ENCODE data around the gene LENEP.
A peak's percentile ranks its signal among the peaks of the same experiment; 100 is the strongest.

LENEP gene

DNA sequence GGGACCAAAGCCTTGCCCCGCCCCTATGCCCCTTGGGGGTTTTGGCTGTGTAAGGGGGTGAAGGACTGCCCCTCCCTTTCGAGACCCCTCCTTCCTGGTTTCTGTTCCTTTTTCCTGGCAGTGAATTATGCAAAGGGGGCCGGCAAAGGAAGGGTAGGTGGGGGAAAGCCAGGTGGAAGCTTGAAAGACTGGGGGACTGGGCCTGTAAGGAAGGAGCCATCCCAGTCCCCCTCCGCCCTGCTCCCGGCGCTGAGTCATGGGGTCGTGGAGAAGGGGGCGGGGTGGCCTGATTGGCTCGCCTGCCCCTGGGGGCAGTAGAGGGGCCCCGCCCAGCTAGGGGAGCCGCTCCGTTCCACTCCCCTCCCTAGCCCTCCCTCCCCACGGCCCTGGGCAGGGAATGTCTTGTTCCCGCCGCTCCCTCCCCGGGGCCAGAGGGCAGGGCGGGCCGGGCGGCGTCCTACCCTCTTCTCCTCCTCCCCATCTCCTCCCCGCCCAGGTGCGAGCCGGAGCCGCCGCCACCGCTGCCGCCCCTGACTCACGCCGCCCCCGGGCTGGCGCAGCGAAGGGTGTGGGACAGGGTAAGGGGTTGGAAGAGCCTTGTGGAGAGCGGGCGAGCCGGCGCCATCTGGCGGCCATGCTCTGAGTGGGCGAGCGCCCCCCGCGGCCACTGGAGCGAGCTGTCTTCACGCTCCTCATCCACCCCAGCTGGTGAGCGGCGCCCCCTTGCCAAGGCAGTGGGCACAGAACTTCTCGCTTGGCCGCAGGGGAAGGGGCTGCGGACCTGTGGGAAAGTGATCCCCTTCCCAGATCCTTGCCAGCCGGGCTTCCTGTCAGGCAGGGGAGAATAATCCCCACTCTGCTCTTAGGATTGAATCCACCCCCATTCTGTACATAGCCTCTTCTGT is 23.9 kb downstream of the LENEP start:
- peaks cover 34% of the 10 kb centered on the region for H3K36me3 ChIP-seq (ENCODE audit: insufficient read depth, low read length)
- peaks cover 27% of the 10 kb centered on the region for H3K4me1 ChIP-seq (ENCODE audit: control insufficient read depth, insufficient read depth, low read length)
- peak overlapping the region; percentile 54 for H3K4me3 ChIP-seq (ENCODE audit: low read length)
- no peaks in the 10 kb centered on the region for H3K27me3 ChIP-seq (ENCODE audit: control insufficient read depth, insufficient read depth, low read length)
- peak overlapping the region; percentile 80 for H3K4me2 ChIP-seq (ENCODE audit: low read length)
- peak overlapping the region; percentile 62 for H3K9ac ChIP-seq (ENCODE audit: low read depth, low read length)
- no peaks in the 10 kb centered on the region for H3K9me3 ChIP-seq (replicated peaks; ENCODE audit: low read length)

DNA sequence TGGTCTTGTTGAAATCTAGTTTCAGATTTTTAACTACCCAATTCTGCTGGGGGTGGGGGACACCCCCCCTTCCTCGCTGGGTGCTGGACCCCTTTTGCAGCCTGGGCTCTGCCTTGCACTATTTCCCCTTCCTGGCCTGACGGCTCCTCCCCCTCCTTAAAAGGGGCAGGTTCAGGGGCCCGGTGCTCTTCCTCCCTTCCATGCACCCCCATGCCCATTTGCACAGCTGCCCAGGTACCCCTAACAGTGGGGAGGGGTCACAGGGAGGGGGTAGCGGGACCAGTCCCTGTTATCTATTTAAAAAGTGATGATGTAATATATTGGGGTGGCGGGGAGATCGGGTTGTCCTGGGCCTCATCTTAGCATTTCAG is 24.5 kb downstream of the LENEP start:
- H3K4me1 ChIP-seq (ENCODE audit: control insufficient read depth, insufficient read depth, low read length), result peaks cover 24% of the 10 kb centered on the region
- H3K9ac ChIP-seq (ENCODE audit: low read depth, low read length), result peak overlapping the region; percentile 62
- no peaks in the 10 kb centered on the region for H3K9me3 ChIP-seq (replicated peaks; ENCODE audit: low read length)
- H3K36me3 ChIP-seq (ENCODE audit: insufficient read depth, low read length), result peaks cover 32% of the 10 kb centered on the region
- peak overlapping the region; percentile 80 for H3K4me2 ChIP-seq (ENCODE audit: low read length)
- no peaks in the 10 kb centered on the region for H3K27me3 ChIP-seq (ENCODE audit: control insufficient read depth, insufficient read depth, low read length)
- H3K4me3 ChIP-seq (ENCODE audit: low read length), result peak overlapping the region; percentile 54

DNA sequence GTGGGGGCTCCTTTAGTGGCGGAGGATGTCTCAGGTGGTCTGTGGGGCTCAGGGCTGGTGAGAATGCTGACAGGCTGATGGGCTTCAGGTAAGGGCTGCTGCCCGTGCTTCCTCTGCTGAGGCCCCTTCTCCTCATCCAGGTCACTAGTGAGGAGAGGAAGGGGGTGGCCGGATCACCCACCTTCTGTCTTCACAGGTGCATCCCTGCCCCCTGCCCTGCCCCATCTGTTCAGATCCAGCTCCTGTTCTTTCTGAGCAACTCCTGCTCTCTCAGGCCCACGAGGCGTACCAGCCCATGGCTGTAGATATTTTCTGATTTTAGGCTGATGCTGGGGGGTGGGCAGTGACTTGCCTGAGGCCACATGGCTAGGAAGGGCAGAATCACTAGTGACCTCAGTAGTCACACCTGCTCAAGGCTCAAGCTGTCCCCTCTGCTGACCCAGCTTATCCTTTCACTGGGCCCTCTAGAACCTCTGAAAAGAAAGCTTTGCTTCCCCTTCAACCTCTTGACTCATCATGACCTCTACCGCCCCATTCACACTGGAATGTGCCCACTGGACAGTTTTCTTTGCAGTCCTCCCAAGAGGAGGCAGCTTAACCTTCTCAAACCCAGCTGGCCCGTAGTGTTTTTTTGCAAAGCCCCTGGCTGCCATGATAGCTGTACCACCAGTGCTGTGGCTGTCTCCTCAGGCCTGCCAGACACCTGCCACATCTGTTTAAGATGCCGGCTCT is 25.4 kb downstream of the LENEP start:
- Histone ChIP-seq H3K4me2 (ENCODE audit: low read length) (peak overlapping the region; percentile 32), H3K9me3 (replicated peaks; ENCODE audit: low read length) (no peaks in the 10 kb centered on the region), H3K27me3 (ENCODE audit: control insufficient read depth, insufficient read depth, low read length) (no peaks in the 10 kb centered on the region), H3K4me1 (ENCODE audit: control insufficient read depth, insufficient read depth, low read length) (peaks cover 24% of the 10 kb centered on the region), H3K36me3 (ENCODE audit: insufficient read depth, low read length) (peaks cover 32% of the 10 kb centered on the region), H3K4me3 (ENCODE audit: low read length) (no peak overlapping the region), H3K9ac (ENCODE audit: low read depth, low read length) (no peak overlapping the region)

DNA sequence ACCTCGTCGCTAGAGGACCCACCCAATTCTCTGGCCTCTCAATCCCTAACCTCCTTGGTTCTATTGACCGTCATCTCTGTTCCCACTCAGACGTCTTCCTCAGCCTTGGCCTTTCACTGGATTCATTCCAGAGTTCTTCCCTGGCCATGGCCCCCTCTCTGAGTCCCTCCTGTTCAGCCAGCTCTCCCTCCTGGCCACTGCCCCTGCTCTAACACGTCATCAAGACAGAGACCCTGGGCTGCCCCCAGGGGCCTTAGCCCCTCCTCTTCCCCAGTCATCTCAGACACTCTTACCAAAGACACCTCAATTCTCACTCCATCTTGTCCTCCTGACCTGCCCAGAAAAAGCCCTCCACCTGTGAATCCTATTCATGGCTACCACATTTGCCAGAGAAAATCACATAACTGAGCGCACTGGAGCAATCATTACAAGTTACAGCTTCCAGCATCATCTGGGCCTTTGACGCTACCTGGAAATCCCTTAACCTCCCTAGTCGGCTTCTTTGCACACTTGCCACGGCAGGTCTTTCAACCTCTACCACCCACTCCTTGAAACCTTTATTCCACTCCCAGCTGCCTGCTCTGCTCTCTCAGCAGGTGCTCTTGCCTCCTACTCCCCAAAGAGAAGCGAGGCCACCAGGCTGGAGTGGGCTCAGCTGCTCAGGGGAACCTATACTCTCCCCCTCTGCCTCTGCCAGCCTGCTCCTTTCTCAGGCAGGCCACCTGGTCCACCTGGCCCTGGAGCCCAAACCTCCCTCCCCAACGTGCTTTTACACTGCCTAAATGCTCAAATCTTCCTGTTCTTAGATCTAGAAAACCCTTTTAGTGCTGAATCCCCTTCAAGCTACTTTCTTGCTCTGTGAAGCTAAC is 26.2 kb downstream of the LENEP start:
- H3K4me1 ChIP-seq (ENCODE audit: control insufficient read depth, insufficient read depth, low read length), result peaks cover 24% of the 10 kb centered on the region
- H3K27me3 ChIP-seq (ENCODE audit: control insufficient read depth, insufficient read depth, low read length), result no peaks in the 10 kb centered on the region
- no peak overlapping the region for H3K9ac ChIP-seq (ENCODE audit: low read depth, low read length)
- no peak overlapping the region for H3K4me2 ChIP-seq (ENCODE audit: low read length)
- peaks cover 23% of the 10 kb centered on the region for H3K36me3 ChIP-seq (ENCODE audit: insufficient read depth, low read length)
- H3K4me3 ChIP-seq (ENCODE audit: low read length), result no peak overlapping the region
- H3K9me3 ChIP-seq (replicated peaks; ENCODE audit: low read length), result no peaks in the 10 kb centered on the region

DNA sequence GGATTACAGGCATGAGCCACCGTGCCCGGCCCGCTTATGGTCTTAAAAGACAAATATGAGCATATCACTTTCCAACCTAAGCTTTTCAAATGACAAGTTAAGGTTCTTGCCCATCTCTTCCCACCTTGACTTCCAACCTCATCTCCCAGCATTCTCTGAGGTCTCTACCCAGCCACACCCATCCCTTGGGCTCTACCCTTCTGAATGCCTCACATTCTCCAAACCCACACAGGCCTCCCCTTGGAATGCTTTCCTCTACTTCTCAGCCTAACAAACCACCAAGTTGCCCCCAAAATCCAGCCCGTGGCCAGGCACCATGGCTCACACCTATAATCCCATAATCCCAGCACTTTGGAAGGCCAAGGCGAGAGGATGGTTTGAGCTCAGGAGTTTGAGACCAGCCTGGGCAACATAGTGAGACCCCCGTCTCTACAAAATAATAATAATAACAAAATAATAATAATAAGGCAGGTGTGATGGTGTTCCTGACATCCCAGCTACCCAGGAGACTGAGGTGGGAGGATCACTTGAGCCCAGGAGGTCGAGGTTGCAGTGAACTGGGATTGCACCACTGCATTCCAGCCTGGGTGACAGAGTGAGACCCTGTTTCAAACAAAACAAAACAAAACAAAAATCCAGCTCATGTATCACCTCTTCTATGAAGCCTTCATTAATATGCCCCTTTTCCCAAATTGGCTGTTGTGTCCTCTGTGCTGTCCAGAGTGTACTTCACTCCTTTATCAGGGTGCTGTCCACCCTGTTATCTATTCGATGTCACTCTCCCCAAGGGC is 28.9 kb downstream of the LENEP start:
- Histone ChIP-seq H3K27me3 (ENCODE audit: control insufficient read depth, insufficient read depth, low read length) (no peaks in the 10 kb centered on the region), H3K4me3 (ENCODE audit: low read length) (no peak overlapping the region), H3K4me1 (ENCODE audit: control insufficient read depth, insufficient read depth, low read length) (peaks cover 16% of the 10 kb centered on the region), H3K36me3 (ENCODE audit: insufficient read depth, low read length) (peaks cover 3% of the 10 kb centered on the region), H3K9ac (ENCODE audit: low read depth, low read length) (no peak overlapping the region), H3K9me3 (replicated peaks; ENCODE audit: low read length) (no peaks in the 10 kb centered on the region), H3K4me2 (ENCODE audit: low read length) (no peak overlapping the region)

DNA sequence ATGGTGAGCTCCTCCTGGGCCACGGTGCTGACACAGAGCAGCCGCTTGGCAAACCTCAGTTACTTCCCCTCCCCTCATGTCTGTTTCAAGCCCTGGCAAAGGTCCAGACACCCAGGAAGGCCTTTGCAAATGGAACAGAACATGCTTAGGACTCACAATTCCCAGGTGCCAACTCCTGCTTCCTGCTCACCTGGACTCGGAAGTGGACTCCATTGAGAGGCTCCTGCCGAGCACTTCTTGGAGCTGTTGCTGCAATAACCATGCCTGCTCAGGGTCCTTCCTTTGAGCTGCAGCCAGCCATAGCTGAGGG is 29.5 kb downstream of the LENEP start:
- peaks cover 3% of the 10 kb centered on the region for H3K36me3 ChIP-seq (ENCODE audit: insufficient read depth, low read length)
- H3K9ac ChIP-seq (ENCODE audit: low read depth, low read length), result no peak overlapping the region
- H3K27me3 ChIP-seq (ENCODE audit: control insufficient read depth, insufficient read depth, low read length), result no peaks in the 10 kb centered on the region

DNA sequence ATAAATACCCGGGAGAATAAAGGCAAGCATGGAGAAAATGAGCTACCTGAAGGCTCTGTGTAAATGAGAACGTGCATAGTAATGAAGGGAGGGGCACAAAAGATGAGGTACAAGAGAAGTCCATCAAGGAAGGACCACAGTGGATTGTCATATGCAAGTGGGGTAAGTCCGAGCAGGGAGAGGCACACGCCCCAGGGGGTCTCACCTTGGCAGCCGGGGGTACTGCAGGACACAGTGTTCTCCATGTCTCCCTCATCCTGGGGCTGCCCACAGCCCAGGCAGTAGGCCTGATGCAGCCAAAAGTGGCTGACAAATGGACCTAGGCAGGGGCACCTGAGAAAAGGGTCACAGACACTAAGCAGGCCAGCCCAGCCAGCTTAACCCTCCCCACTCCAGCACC is 30.2 kb downstream of the LENEP start:
- H3K4me2 ChIP-seq (ENCODE audit: low read length), result no peak overlapping the region
- H3K9ac ChIP-seq (ENCODE audit: low read depth, low read length), result no peak overlapping the region
- H3K9me3 ChIP-seq (replicated peaks; ENCODE audit: low read length), result no peaks in the 10 kb centered on the region
- no peaks in the 10 kb centered on the region for H3K27me3 ChIP-seq (ENCODE audit: control insufficient read depth, insufficient read depth, low read length)
- H3K4me3 ChIP-seq (ENCODE audit: low read length), result no peak overlapping the region
- peaks cover 6% of the 10 kb centered on the region for H3K4me1 ChIP-seq (ENCODE audit: control insufficient read depth, insufficient read depth, low read length)
- H3K36me3 ChIP-seq (ENCODE audit: insufficient read depth, low read length), result peaks cover under 1% of the 10 kb centered on the region

More for the DNA sequence above, 29.5 kb downstream of the LENEP start:
- H3K4me2 ChIP-seq (ENCODE audit: low read length), result no peak overlapping the region
- no peaks in the 10 kb centered on the region for H3K9me3 ChIP-seq (replicated peaks; ENCODE audit: low read length)
- no peak overlapping the region for H3K4me3 ChIP-seq (ENCODE audit: low read length)
- peaks cover 12% of the 10 kb centered on the region for H3K4me1 ChIP-seq (ENCODE audit: control insufficient read depth, insufficient read depth, low read length)

DNA sequence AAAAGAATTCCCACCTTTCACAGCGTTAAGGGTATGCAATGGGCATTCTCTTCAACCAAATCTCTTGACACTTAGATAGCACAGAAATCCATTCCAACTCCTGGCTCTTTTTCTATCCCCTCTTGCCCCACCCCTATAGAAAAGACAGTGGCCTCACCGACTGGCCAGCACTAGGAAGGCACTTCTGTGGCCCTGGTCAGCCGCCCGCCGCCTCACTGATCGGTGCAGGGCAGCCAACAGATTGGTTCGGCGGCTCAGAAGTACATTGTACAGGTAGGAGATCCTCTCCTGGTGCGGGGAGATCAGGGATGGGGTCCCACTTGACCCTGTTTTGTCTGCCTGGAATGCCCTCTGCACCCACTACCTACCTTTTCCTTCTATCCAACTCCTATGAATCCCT is 30.9 kb downstream of the LENEP start:
- H3K36me3 ChIP-seq (ENCODE audit: insufficient read depth, low read length), result no peaks in the 10 kb centered on the region
- H3K9me3 ChIP-seq (replicated peaks; ENCODE audit: low read length), result no peaks in the 10 kb centered on the region
- no peaks in the 10 kb centered on the region for H3K27me3 ChIP-seq (ENCODE audit: control insufficient read depth, insufficient read depth, low read length)
- no peak overlapping the region for H3K4me3 ChIP-seq (ENCODE audit: low read length)
- H3K4me2 ChIP-seq (ENCODE audit: low read length), result no peak overlapping the region
- no peaks in the 10 kb centered on the region for H3K4me1 ChIP-seq (ENCODE audit: control insufficient read depth, insufficient read depth, low read length)
- no peak overlapping the region for H3K9ac ChIP-seq (ENCODE audit: low read depth, low read length)

DNA sequence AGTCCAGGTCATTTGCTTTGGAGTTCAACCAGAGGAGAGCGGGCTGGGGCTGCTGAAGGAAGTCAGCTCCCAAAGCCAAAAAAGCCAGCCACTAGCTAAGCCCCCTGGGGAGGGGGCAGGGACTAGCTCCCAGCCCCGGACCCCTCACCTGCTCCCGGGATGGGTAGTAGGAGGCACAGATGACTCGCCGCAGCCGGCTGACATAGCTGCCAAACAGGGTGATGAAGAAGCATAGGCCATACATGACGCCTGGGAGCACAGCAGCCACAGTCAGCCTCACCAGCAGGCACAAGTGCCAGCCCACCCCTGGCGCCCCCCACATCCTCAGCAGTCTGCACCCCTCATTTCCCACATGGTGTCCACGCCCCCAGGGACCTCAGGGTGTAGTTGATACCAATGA is 32.8 kb downstream of the LENEP start:
- no peak overlapping the region for H3K4me2 ChIP-seq (ENCODE audit: low read length)
- no peaks in the 10 kb centered on the region for H3K9me3 ChIP-seq (replicated peaks; ENCODE audit: low read length)
- no peak overlapping the region for H3K9ac ChIP-seq (ENCODE audit: low read depth, low read length)
- H3K4me1 ChIP-seq (ENCODE audit: control insufficient read depth, insufficient read depth, low read length), result no peaks in the 10 kb centered on the region
- no peaks in the 10 kb centered on the region for H3K36me3 ChIP-seq (ENCODE audit: insufficient read depth, low read length)
- peaks cover 5% of the 10 kb centered on the region for H3K27me3 ChIP-seq (ENCODE audit: control insufficient read depth, insufficient read depth, low read length)
- no peak overlapping the region for H3K4me3 ChIP-seq (ENCODE audit: low read length)

DNA sequence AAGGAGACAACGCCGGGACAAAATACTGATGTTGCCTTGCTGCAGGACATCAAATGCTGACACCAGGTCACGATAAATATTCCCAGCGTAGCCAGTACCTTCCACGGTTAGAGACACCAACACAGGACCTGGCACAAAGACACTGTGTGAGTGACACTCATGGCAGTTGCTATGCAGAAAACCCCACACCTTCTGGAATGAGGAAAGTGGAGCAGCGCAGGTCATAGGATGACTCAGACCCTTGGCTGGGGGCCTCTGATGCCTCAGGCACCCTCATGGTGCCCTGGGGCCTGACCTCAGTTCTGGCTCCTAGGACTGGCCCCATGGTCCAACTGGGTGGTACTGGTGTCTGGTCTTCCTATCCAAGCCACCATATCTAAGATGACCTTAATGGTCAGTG is 33.2 kb downstream of the LENEP start:
- Histone ChIP-seq H3K36me3 (ENCODE audit: insufficient read depth, low read length) (no peaks in the 10 kb centered on the region), H3K4me3 (ENCODE audit: low read length) (no peak overlapping the region), H3K4me2 (ENCODE audit: low read length) (no peak overlapping the region), H3K27me3 (ENCODE audit: control insufficient read depth, insufficient read depth, low read length) (peaks cover 7% of the 10 kb centered on the region), H3K9ac (ENCODE audit: low read depth, low read length) (no peak overlapping the region), H3K4me1 (ENCODE audit: control insufficient read depth, insufficient read depth, low read length) (no peaks in the 10 kb centered on the region), H3K9me3 (replicated peaks; ENCODE audit: low read length) (no peaks in the 10 kb centered on the region)

Measured in skeletal muscle satellite cell (primary cell).